HepG2 (cell line): ENCODE results near the gene CMPK2.

ENCODE experiments used
- ATF4 ChIP-seq, 2 experiments: fragments of 450-650 bp in 1 of 2; sonication (generic) in 1 of 2; formaldehyde crosslinking; IDR thresholded peaks; 2 replicates each; pipeline versions ENCODE4 v1.5.0 to v1.8.0; 2020 to 2022; ENCODE audit warnings: mild to moderate bottlenecking in 1 of 2, missing genetic modification reagents in 1 of 2
- BRCA1 ChIP-seq: sonication (generic); formaldehyde crosslinking; IDR thresholded peaks from 2 replicates; pipeline ENCODE4 v1.4.0; 2020; ENCODE audit warnings: missing genetic modification reagents
- CCDC6 ChIP-seq: sonication (generic); formaldehyde crosslinking; IDR thresholded peaks from 2 replicates; pipeline ENCODE4 v1.8.1; 2022; ENCODE audit warnings: mild to moderate bottlenecking, missing genetic modification reagents, moderate library complexity
- HCFC1 ChIP-seq: fragments of 150-350 bp; IDR thresholded peaks from 2 replicates; pipeline ENCODE4 v1.6.1; 2014; ENCODE audit warnings: low read depth, low read length
- MEF2D ChIP-seq: sonication (generic); formaldehyde crosslinking; IDR thresholded peaks from 2 replicates; pipeline ENCODE4 v1.5.1; 2020; ENCODE audit warnings: mild to moderate bottlenecking, missing genetic modification reagents
- MLLT10 ChIP-seq: sonication (generic); formaldehyde crosslinking; IDR thresholded peaks from 2 replicates; pipeline ENCODE4 v1.4.0; 2020; ENCODE audit warnings: missing genetic modification reagents
- NFIC ChIP-seq: IDR thresholded peaks from 2 replicates; pipeline ENCODE4 v1.6.1; 2012; ENCODE audit warnings: mild to moderate bottlenecking, low read length, inconsistent platforms
- POLR2A ChIP-seq, 2 experiments: IDR thresholded peaks; 2 replicates each; pipeline ENCODE4 v1.6.1; 2011; ENCODE audit warnings: low read depth in 2 of 2, low read length in 2 of 2, mild to moderate bottlenecking in 1 of 2, moderate library complexity in 1 of 2; ENCODE audit not compliant: insufficient read depth in 1 of 2
- TAF1 ChIP-seq: sonication (generic); formaldehyde crosslinking; IDR thresholded peaks from 2 replicates; pipeline ENCODE4 v1.4.0; 2020; ENCODE audit warnings: missing genetic modification reagents
- ZBTB1 ChIP-seq: sonication (generic); formaldehyde crosslinking; IDR thresholded peaks from 2 replicates; pipeline ENCODE4 v1.4.0; 2020; ENCODE audit warnings: missing genetic modification reagents, borderline replicate concordance

- TF ChIP-seq CCDC6 (CRISPR knock-in tag) (no peak), MLLT10 (CRISPR knock-in tag) (no peak), TAF1 (CRISPR knock-in tag) (no peak), MEF2D (CRISPR knock-in tag) (no peak), POLR2A (IDR thresholded peaks at IDR 0.05; ENCODE audit: insufficient read depth in 1 of 2, low read depth in 2 of 2, low read length in 2 of 2) (no peak), BRCA1 (CRISPR knock-in tag) (no peak), ATF4 (CRISPR knock-in tag; IDR thresholded peaks at IDR 0.05) (no peak), ZBTB1 (CRISPR knock-in tag) (no peak), NFIC (no peak), HCFC1 (no peak)
Measured at GRCh38 chr2:6908291-6908690, 42.6 kb upstream of the CMPK2 start.
